Activated T-cell treated with anti-CD3 and anti-CD28 coated beads, Interleukin-2, amount 50 U/mL, for 4 hours (primary cell): ENCODE measurements around the gene MAST3. TPM values are rescaled to one million over a fixed set of nuclear protein-coding genes. Genes with fewer than 3 reads are reported as not detected.

ENCODE experiments used
- ATAC-seq, 2 donors: fragments of 200-7000 bp; cut with Tn5 transposase; one replicate each; pipeline ENCODE4 v1.10.0; 2021
- DNase-seq: peaks from one replicate; pipeline ENCODE4 v3.0.0-alpha.2; 2020
- H3K27me3 Mint-ChIP-seq: one replicate; pipeline ENCODE4 v1.8.0; 2021; ENCODE audit warnings: low read depth, mixed read lengths
- H3K36me3 Mint-ChIP-seq: one replicate; pipeline ENCODE4 v1.8.0; 2022; ENCODE audit warnings: mixed read lengths; ENCODE audit not compliant: insufficient read depth
- H3K4me1 Mint-ChIP-seq: one replicate; pipeline ENCODE4 v1.8.0; 2021; ENCODE audit warnings: low read depth, mixed read lengths
- H3K4me3 Mint-ChIP-seq: one replicate; pipeline ENCODE4 v1.8.0; 2021; ENCODE audit warnings: mild to moderate bottlenecking, moderate library complexity, mixed read lengths
- H3K9me3 Mint-ChIP-seq: one replicate; pipeline ENCODE4 v1.8.0; 2021; ENCODE audit warnings: mixed read lengths
- total RNA-seq, 3 donors: library from RNA; stranded (reverse); gene quantifications; one replicate each; pipeline ENCODE4 v1.2.1, GENCODE V29; 2021

MAST3 gene
- total RNA-seq, 3 donors from 2014 or later: 10.4 to 11.1 (median 10.7) TPM

DNA sequence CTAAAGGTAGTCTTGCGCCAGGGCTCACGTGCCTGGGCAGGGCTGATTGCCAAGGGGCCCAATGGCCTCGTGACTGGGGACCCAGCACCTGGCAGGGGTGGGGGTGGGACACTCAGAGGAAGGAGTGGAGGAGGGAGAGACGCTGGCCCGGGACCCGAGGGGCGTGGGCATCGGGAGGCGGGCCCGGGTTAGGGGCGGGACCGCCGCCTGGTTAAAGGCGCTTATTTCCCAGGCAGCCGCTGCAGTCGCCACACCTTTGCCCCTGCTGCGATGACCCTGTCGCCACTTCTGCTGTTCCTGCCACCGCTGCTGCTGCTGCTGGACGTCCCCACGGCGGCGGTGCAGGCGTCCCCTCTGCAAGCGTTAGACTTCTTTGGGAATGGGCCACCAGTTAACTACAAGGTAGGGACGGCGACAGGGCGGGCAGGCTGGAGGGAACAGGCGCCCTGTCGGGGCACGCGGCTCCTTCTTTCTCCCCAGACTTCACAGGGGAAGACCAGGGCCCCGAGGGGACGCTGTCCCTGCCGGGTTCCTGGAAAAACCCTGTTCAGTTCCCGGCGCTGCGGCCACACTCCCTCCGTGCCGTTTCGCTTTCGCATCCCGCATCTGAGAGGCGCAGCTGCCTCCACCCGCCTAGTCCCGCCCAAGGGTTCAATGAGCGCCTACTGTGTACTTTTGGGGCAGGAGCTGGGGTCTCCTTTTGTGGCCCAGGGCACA, 76.2 kb downstream of the MAST3 start, which contains the start of gene IFI30:
IFI30 (plus strand) TSS at position 242 of the 717 bp plus-strand sequence; CDS start at position 271, 29 bp downstream.
- DNase-seq: peak; percentile 51
- H3K27me3 Mint-ChIP-seq: no peaks in the 10 kb centered on the region

GRCh38 chr19:18174983-18175382, 77.4 kb downstream of the MAST3 start:
- ATAC-seq: no peak
- no peaks in the 10 kb centered on the region for H3K9me3 Mint-ChIP-seq
- peak overlapping the region; percentile 85 for H3K4me3 Mint-ChIP-seq
- no peaks in the 10 kb centered on the region for H3K27me3 Mint-ChIP-seq
- no peak for DNase-seq
- H3K36me3 Mint-ChIP-seq: peaks cover 5% of the 10 kb centered on the region
- peaks cover 14% of the 10 kb centered on the region for H3K4me1 Mint-ChIP-seq

More for the DNA sequence above, 76.2 kb downstream of the MAST3 start, which contains the start of gene IFI30:
- Mint-ChIP-seq H3K4me1 (peaks cover 14% of the 10 kb centered on the region), H3K36me3 (peaks cover 5% of the 10 kb centered on the region), H3K9me3 (no peaks in the 10 kb centered on the region), H3K4me3 (peak within 1 kb of the TSS; percentile 85)
- peak; percentile 84 to 88 for ATAC-seq

GRCh38 chr19:18176367-18177310, 79.1 kb downstream of the MAST3 start:
- Mint-ChIP-seq H3K27me3 (peaks cover under 1% of the 10 kb centered on the region), H3K4me1 (peaks cover 12% of the 10 kb centered on the region), H3K9me3 (no peaks in the 10 kb centered on the region), H3K4me3 (no peak overlapping the region), H3K36me3 (peaks cover 5% of the 10 kb centered on the region)
- no peak for DNase-seq
- ATAC-seq: no peak

GRCh38 chr19:18179957-18180356, 82.4 kb downstream of the MAST3 start:
- Mint-ChIP-seq H3K9me3 (no peaks in the 10 kb centered on the region), H3K36me3 (peaks cover 5% of the 10 kb centered on the region), H3K4me3 (no peak overlapping the region), H3K4me1 (peaks cover 2% of the 10 kb centered on the region), H3K27me3 (peaks cover 2% of the 10 kb centered on the region)
- ATAC-seq (no peak), DNase-seq (no peak)

- no peaks in the 10 kb centered on the region for H3K36me3 Mint-ChIP-seq
- DNase-seq: no peak
- no peak for ATAC-seq
- H3K9me3 Mint-ChIP-seq: no peaks in the 10 kb centered on the region
- H3K27me3 Mint-ChIP-seq: peaks cover 2% of the 10 kb centered on the region
- H3K4me1 Mint-ChIP-seq: no peaks in the 10 kb centered on the region
- H3K4me3 Mint-ChIP-seq: no peak overlapping the region
Observed at GRCh38 chr19:18183529-18183928, 86.0 kb downstream of the MAST3 start.

- no peaks in the 10 kb centered on the region for H3K36me3 Mint-ChIP-seq
- H3K4me3 Mint-ChIP-seq: no peak overlapping the region
- DNase-seq (no peak), ATAC-seq (no peak)
- H3K9me3 Mint-ChIP-seq: no peaks in the 10 kb centered on the region
- H3K4me1 Mint-ChIP-seq: no peaks in the 10 kb centered on the region
- peaks cover 2% of the 10 kb centered on the region for H3K27me3 Mint-ChIP-seq
Observed at GRCh38 chr19:18185538-18185937, 88.0 kb downstream of the MAST3 start.

- Mint-ChIP-seq H3K4me3 (no peak overlapping the region), H3K27me3 (no peaks in the 10 kb centered on the region), H3K4me1 (peaks cover 23% of the 10 kb centered on the region), H3K9me3 (no peaks in the 10 kb centered on the region), H3K36me3 (no peaks in the 10 kb centered on the region)
- ATAC-seq (no peak), DNase-seq (no peak)
Observed at GRCh38 chr19:18190278-18190677, 92.7 kb downstream of the MAST3 start.

DNA sequence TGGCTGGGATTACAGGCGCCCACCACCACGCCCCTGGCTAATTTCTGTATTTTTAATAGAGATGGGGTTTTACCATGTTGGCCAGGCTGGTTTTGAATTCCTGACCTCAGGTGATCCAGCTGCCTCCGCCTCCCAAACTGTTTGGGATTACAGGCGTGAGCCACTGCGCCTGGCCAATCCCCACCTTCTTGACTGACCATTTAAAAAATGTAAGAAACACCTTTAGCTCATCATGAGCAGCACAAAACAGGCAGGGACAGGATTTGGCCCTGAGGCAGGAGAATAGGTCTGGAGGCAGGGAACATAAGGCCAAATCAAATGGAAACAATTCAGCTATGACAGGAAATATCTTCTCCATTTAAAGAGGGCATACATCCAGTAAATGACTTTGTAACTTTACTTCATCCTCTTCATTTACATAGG, 94.1 kb downstream of the MAST3 start:
- no peak for DNase-seq
- no peaks in the 10 kb centered on the region for H3K9me3 Mint-ChIP-seq
- peaks cover 23% of the 10 kb centered on the region for H3K4me1 Mint-ChIP-seq
- ATAC-seq: no peak
- H3K27me3 Mint-ChIP-seq: no peaks in the 10 kb centered on the region
- H3K36me3 Mint-ChIP-seq: no peaks in the 10 kb centered on the region
- H3K4me3 Mint-ChIP-seq: peak overlapping the region; percentile 86

- Mint-ChIP-seq H3K27me3 (no peaks in the 10 kb centered on the region), H3K4me1 (peaks cover 23% of the 10 kb centered on the region), H3K9me3 (no peaks in the 10 kb centered on the region), H3K36me3 (no peaks in the 10 kb centered on the region), H3K4me3 (peak within 1 kb of the TSS; percentile 86)
- ATAC-seq: peak; percentile 93
- DNase-seq: peak; percentile 96
Observed at GRCh38 chr19:18192673-18193387, 95.3 kb downstream of the MAST3 start, which contains the start of gene MPV17L2. Gene MPV17L2, plus strand, starts transcription at chr19:18193218. Its CDS starts 64 bp downstream, at chr19:18193282.

DNA sequence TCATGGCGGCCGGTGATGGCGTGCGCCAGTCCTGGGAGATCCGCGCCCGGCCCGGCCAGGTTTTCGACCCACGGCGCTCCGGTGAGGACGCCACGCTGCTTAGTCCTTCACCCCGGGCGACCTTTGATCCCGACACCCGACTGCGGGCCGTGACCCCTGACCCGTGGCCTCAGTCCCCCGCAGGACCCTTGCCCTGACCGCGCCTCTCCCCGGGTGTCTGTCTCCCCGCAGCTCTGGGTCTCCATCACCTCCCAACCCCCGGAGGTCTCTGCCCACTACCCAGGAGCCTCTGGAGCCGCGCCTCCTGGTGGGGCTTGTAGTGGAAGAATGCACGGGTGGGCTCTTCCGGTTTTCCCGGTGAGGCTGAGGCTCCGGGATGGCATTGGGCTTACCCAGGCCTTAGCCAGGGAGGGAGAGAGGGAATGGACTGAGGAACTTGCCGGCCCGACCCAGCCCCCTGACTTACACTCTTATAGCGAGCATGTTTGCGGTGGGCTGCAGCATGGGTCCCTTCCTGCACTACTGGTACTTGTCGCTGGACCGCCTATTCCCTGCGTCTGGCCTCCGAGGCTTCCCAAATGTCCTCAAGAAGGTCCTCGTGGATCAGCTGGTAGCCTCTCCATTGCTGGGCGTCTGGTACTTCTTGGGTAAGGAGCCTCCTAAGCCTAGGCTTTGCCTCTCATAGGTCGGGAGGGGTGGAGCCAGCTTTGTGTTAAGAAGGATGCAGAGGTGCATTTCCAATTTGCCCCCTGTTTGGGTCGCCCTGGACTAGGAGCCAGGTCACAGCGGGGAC, 96.0 kb downstream of the MAST3 start:
- DNase-seq: no peak
- Mint-ChIP-seq H3K27me3 (no peaks in the 10 kb centered on the region), H3K9me3 (no peaks in the 10 kb centered on the region), H3K4me1 (peaks cover 23% of the 10 kb centered on the region), H3K36me3 (peaks cover 6% of the 10 kb centered on the region), H3K4me3 (peak overlapping the region; percentile 86)
- ATAC-seq: peak in 1 of 2 donors; percentile 1

DNA sequence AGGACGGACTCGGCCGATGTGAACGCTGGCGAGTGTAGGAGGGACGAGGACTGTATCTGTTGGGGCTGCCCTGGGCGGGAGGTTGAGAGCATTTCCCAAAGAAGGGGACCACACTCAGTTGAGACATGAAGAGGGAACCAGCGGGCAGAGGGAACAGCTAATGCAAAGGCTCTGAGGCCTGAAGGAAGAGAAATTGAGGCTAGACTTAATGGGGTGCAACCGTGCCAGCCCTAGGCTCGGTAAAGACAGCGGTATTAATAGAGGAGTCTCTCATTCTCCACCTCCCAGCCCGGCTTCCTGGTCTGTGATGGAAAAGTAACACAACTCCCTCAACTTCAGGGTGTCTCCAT, 96.6 kb downstream of the MAST3 start:
- Mint-ChIP-seq H3K27me3 (no peaks in the 10 kb centered on the region), H3K36me3 (peaks cover 7% of the 10 kb centered on the region), H3K4me1 (peaks cover 23% of the 10 kb centered on the region), H3K4me3 (peak overlapping the region; percentile 86), H3K9me3 (no peaks in the 10 kb centered on the region)
- no peak for DNase-seq
- no peak for ATAC-seq

DNA sequence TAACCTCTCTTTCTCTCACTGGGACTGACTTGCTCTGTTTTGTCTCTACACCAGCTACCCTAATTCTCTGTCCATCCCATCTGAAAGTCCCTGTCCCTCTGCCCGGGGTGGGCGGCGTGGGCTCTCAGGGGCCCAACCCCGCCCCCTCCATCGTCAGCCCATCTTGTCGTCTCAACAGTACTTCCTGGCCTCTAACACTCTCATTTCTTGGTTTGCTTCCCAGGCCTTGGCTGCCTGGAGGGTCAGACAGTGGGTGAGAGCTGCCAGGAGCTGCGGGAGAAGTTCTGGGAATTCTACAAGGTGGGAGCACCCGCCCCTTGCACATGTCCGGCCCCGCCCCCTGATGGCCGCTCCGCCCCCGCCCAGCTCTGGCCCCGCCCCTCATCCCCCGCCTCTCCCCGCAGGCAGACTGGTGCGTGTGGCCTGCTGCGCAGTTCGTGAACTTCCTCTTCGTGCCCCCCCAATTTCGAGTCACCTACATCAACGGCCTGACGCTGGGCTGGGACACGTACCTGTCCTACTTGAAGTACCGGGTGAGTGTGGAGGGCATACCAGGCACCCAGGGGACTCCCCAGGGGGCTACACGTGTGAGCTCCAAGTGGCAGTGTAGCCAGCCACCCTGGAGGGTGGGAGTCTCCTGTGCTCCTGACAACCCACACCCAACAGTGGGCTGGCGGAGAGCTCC, 97.1 kb downstream of the MAST3 start:
- Mint-ChIP-seq H3K9me3 (no peaks in the 10 kb centered on the region), H3K4me3 (peak overlapping the region; percentile 86), H3K4me1 (peaks cover 23% of the 10 kb centered on the region), H3K27me3 (no peaks in the 10 kb centered on the region), H3K36me3 (peaks cover 7% of the 10 kb centered on the region)
- ATAC-seq (no peak), DNase-seq (no peak)

- peaks cover 7% of the 10 kb centered on the region for H3K36me3 Mint-ChIP-seq
Observed at GRCh38 chr19:18196511-18196845, 98.9 kb downstream of the MAST3 start.

More at GRCh38 chr19:18196511-18196845, 98.9 kb downstream of the MAST3 start:
- Mint-ChIP-seq H3K4me1 (peaks cover 23% of the 10 kb centered on the region), H3K4me3 (peak overlapping the region; percentile 37), H3K9me3 (no peaks in the 10 kb centered on the region), H3K27me3 (no peaks in the 10 kb centered on the region)
- ATAC-seq (no peak), DNase-seq (no peak)
